Astrocyte (in vitro differentiated cells and primary cell): Measurements from ENCODE around the gene ANKRD1. TPM values are rescaled to one million over a fixed set of nuclear protein-coding genes. Genes with fewer than 3 reads are reported as not detected.

Experiments used
- DNase-seq: peaks from one replicate; pipeline ENCODE4 v3.0.0-alpha.2; 2010; ENCODE audit warnings: low read depth
- FAIRE-seq: peaks from 2 replicates; lab custom pipeline; 2011; peaks lifted over from hg19 to GRCh38; lab: Jason Lieb, UNC
- H2AFZ ChIP-seq: 2 replicates; pipeline ENCODE4 v1.6.0; 2012; ENCODE audit warnings: low read depth, low read length, inconsistent platforms
- H3K27ac ChIP-seq: 2 replicates; pipeline ENCODE4 v1.5.1; 2011; ENCODE audit warnings: low read depth, low read length, inconsistent platforms
- H3K27me3 ChIP-seq: 2 replicates; pipeline ENCODE4 v1.6.0; 2011; ENCODE audit warnings: low read length, inconsistent platforms; ENCODE audit not compliant: insufficient read depth
- H3K36me3 ChIP-seq: 2 replicates; pipeline ENCODE4 v1.5.1; 2011; ENCODE audit warnings: low read length, inconsistent platforms; ENCODE audit not compliant: insufficient read depth
- H3K4me1 ChIP-seq: 2 replicates; pipeline ENCODE4 v1.5.1; 2011; ENCODE audit warnings: low read length, inconsistent platforms; ENCODE audit not compliant: insufficient read depth
- H3K4me2 ChIP-seq: 2 replicates; pipeline ENCODE4 v1.6.0; 2012; ENCODE audit warnings: low read length, inconsistent platforms
- H3K4me3 ChIP-seq: 2 replicates; pipeline ENCODE4 v1.5.1; 2011; ENCODE audit warnings: low read depth, mild to moderate bottlenecking, low read length, inconsistent platforms; ENCODE audit not compliant: insufficient read depth
- H3K79me2 ChIP-seq: 2 replicates; pipeline ENCODE4 v1.6.0; 2012; ENCODE audit warnings: mild to moderate bottlenecking, low read length, inconsistent platforms; ENCODE audit not compliant: insufficient read depth
- H3K9ac ChIP-seq: 2 replicates; pipeline ENCODE4 v1.6.0; 2012; ENCODE audit warnings: mild to moderate bottlenecking, low read length, inconsistent platforms
- H3K9me3 ChIP-seq: 2 replicates; pipeline ENCODE4 v1.5.1; 2012; ENCODE audit warnings: low read depth, mild to moderate bottlenecking, low read length, inconsistent platforms; ENCODE audit not compliant: insufficient read depth
- H4K20me1 ChIP-seq: 2 replicates; pipeline ENCODE4 v1.6.0; 2012; ENCODE audit warnings: low read length, inconsistent platforms; ENCODE audit not compliant: insufficient read depth
- H3K27ac Mint-ChIP-seq: one replicate; pipeline ENCODE4 v1.8.0; 2021; ENCODE audit warnings: mild to moderate bottlenecking, mixed read lengths; ENCODE audit not compliant: unreplicated experiment
- H3K27me3 Mint-ChIP-seq: one replicate; pipeline ENCODE4 v1.8.0; 2021; ENCODE audit warnings: low read depth, mixed read lengths; ENCODE audit not compliant: unreplicated experiment
- H3K36me3 Mint-ChIP-seq: one replicate; pipeline ENCODE4 v1.8.0; 2021; ENCODE audit warnings: low read depth, mixed read lengths; ENCODE audit not compliant: unreplicated experiment
- H3K4me1 Mint-ChIP-seq: one replicate; pipeline ENCODE4 v1.8.0; 2021; ENCODE audit warnings: low read depth, mixed read lengths; ENCODE audit not compliant: unreplicated experiment
- H3K4me3 Mint-ChIP-seq: one replicate; pipeline ENCODE4 v1.8.0; 2021; ENCODE audit warnings: mild to moderate bottlenecking, moderate library complexity, mixed read lengths; ENCODE audit not compliant: unreplicated experiment
- H3K9me3 Mint-ChIP-seq: one replicate; pipeline ENCODE4 v1.8.0; 2021; ENCODE audit warnings: mild to moderate bottlenecking, mixed read lengths; ENCODE audit not compliant: unreplicated experiment
- EZH2 ChIP-seq: IDR thresholded peaks from 2 replicates; pipeline ENCODE4 v1.6.1; 2012; ENCODE audit warnings: mild to moderate bottlenecking, low read length, inconsistent platforms; ENCODE audit not compliant: insufficient read depth
- total RNA-seq: library from RNA; stranded (reverse); gene quantifications from 2 replicates; pipeline ENCODE4 v1.2.1, GENCODE V29; 2021
- TF ChIP-seq, protein P1 (sequence below): IDR thresholded peaks from 2 replicates; pipeline ENCODE4 v1.5.1; 2011; ENCODE audit warnings: low read depth, mild to moderate bottlenecking, inconsistent platforms, low read length, moderate library complexity; ENCODE audit not compliant: insufficient read depth

ANKRD1 gene
- total RNA-seq, 1 donor from 2014 or later = 913 TPM

DNA sequence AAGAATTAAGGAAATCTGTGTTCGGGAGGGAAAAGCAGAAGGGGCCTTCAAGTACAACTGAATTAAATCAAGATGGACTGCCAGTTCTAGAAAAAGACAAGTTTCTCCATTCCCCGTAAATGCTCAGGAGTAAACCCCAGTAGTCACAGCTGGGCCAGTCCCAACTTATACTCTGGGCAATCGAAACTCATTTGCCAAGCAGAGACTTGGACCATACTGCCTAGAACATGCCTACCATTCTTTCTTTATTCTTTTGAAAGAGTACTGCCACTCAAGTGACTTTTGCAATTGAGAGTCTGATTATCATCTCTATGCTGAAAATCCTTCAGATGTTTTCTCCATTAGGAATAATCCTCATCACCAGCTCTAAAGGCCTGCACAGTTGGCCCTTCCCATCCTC, 27.7 kb downstream of the ANKRD1 start:
- Mint-ChIP-seq H3K27ac (no peak overlapping the region), H3K27me3 (no peaks in the 10 kb centered on the region), H3K4me3 (no peak overlapping the region), H3K4me1 (no peaks in the 10 kb centered on the region), H3K9me3 (no peaks in the 10 kb centered on the region), H3K36me3 (peaks cover 3% of the 10 kb centered on the region)
- Histone ChIP-seq H3K4me1 (no peaks in the 10 kb centered on the region), H2AFZ (no peak overlapping the region), H3K27me3 (no peaks in the 10 kb centered on the region), H3K36me3 (peaks cover 21% of the 10 kb centered on the region), H3K4me2 (no peak overlapping the region), H3K27ac (no peak overlapping the region), H4K20me1 (no peaks in the 10 kb centered on the region), H3K9ac (no peak overlapping the region), H3K4me3 (no peak overlapping the region), H3K9me3 (no peaks in the 10 kb centered on the region), H3K79me2 (no peaks in the 10 kb centered on the region)
- no peak for FAIRE-seq
- TF ChIP-seq, protein P1, sequence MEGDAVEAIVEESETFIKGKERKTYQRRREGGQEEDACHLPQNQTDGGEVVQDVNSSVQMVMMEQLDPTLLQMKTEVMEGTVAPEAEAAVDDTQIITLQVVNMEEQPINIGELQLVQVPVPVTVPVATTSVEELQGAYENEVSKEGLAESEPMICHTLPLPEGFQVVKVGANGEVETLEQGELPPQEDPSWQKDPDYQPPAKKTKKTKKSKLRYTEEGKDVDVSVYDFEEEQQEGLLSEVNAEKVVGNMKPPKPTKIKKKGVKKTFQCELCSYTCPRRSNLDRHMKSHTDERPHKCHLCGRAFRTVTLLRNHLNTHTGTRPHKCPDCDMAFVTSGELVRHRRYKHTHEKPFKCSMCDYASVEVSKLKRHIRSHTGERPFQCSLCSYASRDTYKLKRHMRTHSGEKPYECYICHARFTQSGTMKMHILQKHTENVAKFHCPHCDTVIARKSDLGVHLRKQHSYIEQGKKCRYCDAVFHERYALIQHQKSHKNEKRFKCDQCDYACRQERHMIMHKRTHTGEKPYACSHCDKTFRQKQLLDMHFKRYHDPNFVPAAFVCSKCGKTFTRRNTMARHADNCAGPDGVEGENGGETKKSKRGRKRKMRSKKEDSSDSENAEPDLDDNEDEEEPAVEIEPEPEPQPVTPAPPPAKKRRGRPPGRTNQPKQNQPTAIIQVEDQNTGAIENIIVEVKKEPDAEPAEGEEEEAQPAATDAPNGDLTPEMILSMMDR = no peak
- TF ChIP-seq EZH2 = no peak
- DNase-seq = no peak

DNA sequence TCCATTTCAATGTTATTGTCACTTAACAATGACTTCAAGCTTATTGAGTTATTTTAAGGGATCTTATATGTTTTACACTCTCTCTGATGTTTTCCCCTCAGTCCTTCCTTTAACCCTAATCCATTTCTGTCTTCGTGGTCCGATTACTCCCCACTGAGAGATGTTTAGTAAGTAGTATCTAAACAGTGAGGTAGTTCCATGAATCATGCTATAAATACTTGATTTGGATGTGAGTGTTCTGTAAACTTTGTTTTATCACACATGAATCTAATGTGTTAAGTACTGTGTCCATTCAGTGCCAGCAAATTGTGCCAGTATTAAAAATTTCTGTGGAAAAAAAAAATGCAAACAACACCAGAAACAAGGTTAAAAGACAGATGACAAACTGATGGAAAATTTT, 30.5 kb downstream of the ANKRD1 start:
- Histone ChIP-seq H3K4me3 (no peak overlapping the region), H2AFZ (no peak overlapping the region), H3K9me3 (no peaks in the 10 kb centered on the region), H3K27me3 (no peaks in the 10 kb centered on the region), H3K36me3 (peaks cover 20% of the 10 kb centered on the region), H3K27ac (no peak overlapping the region), H3K9ac (no peak overlapping the region), H4K20me1 (no peaks in the 10 kb centered on the region), H3K4me1 (no peaks in the 10 kb centered on the region), H3K79me2 (no peaks in the 10 kb centered on the region), H3K4me2 (no peak overlapping the region)
- DNase-seq = peak; percentile 12
- no peak overlapping the region for H3K4me3 Mint-ChIP-seq
- no peak overlapping the region for H3K27ac Mint-ChIP-seq
- TF ChIP-seq, protein P1 = no peak
- TF ChIP-seq EZH2 = no peak
- FAIRE-seq = peak; percentile 71
- no peaks in the 10 kb centered on the region for H3K4me1 Mint-ChIP-seq
- peaks cover 8% of the 10 kb centered on the region for H3K36me3 Mint-ChIP-seq
- H3K9me3 Mint-ChIP-seq = no peaks in the 10 kb centered on the region
- H3K27me3 Mint-ChIP-seq = no peaks in the 10 kb centered on the region

DNA sequence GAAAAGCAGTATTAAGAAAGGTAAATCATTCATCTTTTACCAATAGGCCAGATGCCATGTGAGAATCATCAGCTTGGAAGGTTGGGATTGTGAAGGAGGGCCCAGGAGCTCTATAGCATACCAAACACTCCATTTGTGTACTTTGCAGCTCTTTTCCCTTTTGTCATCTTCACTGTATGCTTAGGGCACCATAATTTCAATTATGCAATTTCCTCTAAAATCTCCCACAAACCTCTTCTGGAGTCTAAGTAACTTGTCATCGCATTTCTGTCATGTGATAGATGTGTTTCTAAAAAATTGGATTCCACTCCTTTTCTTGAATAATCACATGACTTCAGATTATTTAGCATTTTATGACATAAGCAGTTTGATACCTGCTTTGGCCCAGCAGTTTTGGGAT, 31.3 kb downstream of the ANKRD1 start:
- Histone ChIP-seq H3K4me2 (no peak overlapping the region), H3K4me3 (no peak overlapping the region), H3K9me3 (no peaks in the 10 kb centered on the region), H4K20me1 (no peaks in the 10 kb centered on the region), H3K4me1 (peaks cover 2% of the 10 kb centered on the region), H3K9ac (no peak overlapping the region), H3K36me3 (peaks cover 20% of the 10 kb centered on the region), H2AFZ (no peak overlapping the region), H3K27ac (no peak overlapping the region), H3K79me2 (no peaks in the 10 kb centered on the region), H3K27me3 (no peaks in the 10 kb centered on the region)
- Mint-ChIP-seq H3K4me1 (no peaks in the 10 kb centered on the region), H3K4me3 (no peak overlapping the region), H3K9me3 (no peaks in the 10 kb centered on the region), H3K36me3 (peaks cover 8% of the 10 kb centered on the region), H3K27me3 (no peaks in the 10 kb centered on the region), H3K27ac (no peak overlapping the region)
- TF ChIP-seq, protein P1 = no peak
- TF ChIP-seq EZH2 = no peak
- FAIRE-seq (no peak), DNase-seq (no peak)
